Endothelial cell of umbilical vein (primary cell): ENCODE results near the gene EIF2AK3. TPM values are rescaled to one million over a fixed set of nuclear protein-coding genes. Genes with fewer than 3 reads are reported as not detected.

Source experiments
- BruUV-seq: library from RNA; stranded (reverse); fragments of 400-500 nt; replicated peaks from 2 replicates; lab custom pipeline; 2021; lab: Mats Ljungman, UMichigan
- CTCF ChIA-PET: fragments of 300-600, 350-600 bp; sonication (Branson Sonifier 250); formaldehyde crosslinking; loops from one replicate; lab custom pipeline; 2021; ENCODE audit warnings: antibody characterized with exemption, inconsistent platforms; lab: Charles Lee
- POLR2A ChIA-PET: fragments of 300-600, 350-600 bp; sonication (Branson Sonifier 250); formaldehyde crosslinking; loops from one replicate; lab custom pipeline; 2021; ENCODE audit warnings: antibody characterized with exemption, inconsistent platforms; lab: Charles Lee
- DNase-seq: peaks from one replicate; pipeline ENCODE4 v3.0.0-alpha.2; 2011; ENCODE audit warnings: low read depth, low spot score
- FAIRE-seq: peaks from 2 replicates; lab custom pipeline; 2011; peaks lifted over from hg19 to GRCh38; lab: Jason Lieb, UNC
- H2AFZ ChIP-seq: 2 replicates; pipeline ENCODE4 v1.6.0; 2012; ENCODE audit warnings: low read depth, low read length, control low read depth, inconsistent platforms
- H3K27ac ChIP-seq: 2 replicates; pipeline ENCODE4 v1.5.1; 2011; ENCODE audit warnings: low read depth, mild to moderate bottlenecking, control low read depth, low read length, moderate library complexity; ENCODE audit not compliant: insufficient read depth
- H3K27me3 ChIP-seq, 2 experiments: 2 replicates each; pipeline versions ENCODE4 v1.6.0 to v1.6.1; 2011; ENCODE audit warnings: low read length in 2 of 2, mixed read lengths in 1 of 2; ENCODE audit not compliant: control insufficient read depth in 2 of 2, insufficient read depth in 2 of 2
- H3K36me3 ChIP-seq, 2 experiments: 2 replicates in 1 of 2; 3 replicates in 1 of 2; pipeline ENCODE4 v1.5.1; 2011; ENCODE audit warnings: low read length in 2 of 2, mild to moderate bottlenecking in 1 of 2, moderate library complexity in 1 of 2; ENCODE audit not compliant: control insufficient read depth in 2 of 2, insufficient read depth in 2 of 2; ENCODE audit errors: extremely low read depth in 1 of 2
- H3K4me1 ChIP-seq: 3 replicates; pipeline ENCODE4 v1.5.1; 2011; ENCODE audit warnings: mild to moderate bottlenecking, low read length; ENCODE audit not compliant: control insufficient read depth, insufficient read depth; ENCODE audit errors: extremely low read depth
- H3K4me2 ChIP-seq: 2 replicates; pipeline ENCODE4 v1.6.1; 2011; ENCODE audit warnings: low read length, control low read depth, mixed read lengths; ENCODE audit not compliant: insufficient read depth
- H3K4me3 ChIP-seq, 3 experiments: fragments of 200-600 bp in 1 of 3; sonication (generic), shearing (Covaris generic) in 1 of 3; replicated peaks in 1 of 3; 2 replicates each; pipeline ENCODE4 v1.5.1; 2011 to 2016; ENCODE audit warnings: control low read depth in 3 of 3, low read length in 3 of 3, mild to moderate bottlenecking in 2 of 3, inconsistent platforms in 1 of 3, low read depth in 1 of 3, moderate library complexity in 1 of 3; ENCODE audit not compliant: insufficient read depth in 1 of 3
- H3K79me2 ChIP-seq: 2 replicates; pipeline ENCODE4 v1.6.0; 2012; ENCODE audit warnings: low read length, inconsistent platforms; ENCODE audit not compliant: control insufficient read depth, insufficient read depth
- H3K9ac ChIP-seq: replicated peaks from 2 replicates; pipeline ENCODE3; 2011; ENCODE audit warnings: low read length, control low read depth; ENCODE audit not compliant: insufficient read depth; ENCODE audit errors: extremely low read depth
- H3K9me1 ChIP-seq: replicated peaks from 3 replicates; pipeline ENCODE4 v1.6.0; 2011; ENCODE audit warnings: mild to moderate bottlenecking, low read length; ENCODE audit not compliant: control insufficient read depth, insufficient read depth; ENCODE audit errors: extremely low read depth
- H3K9me3 ChIP-seq: replicated peaks from 2 replicates; pipeline ENCODE4 v1.5.1; 2012; ENCODE audit warnings: low read length, inconsistent platforms; ENCODE audit not compliant: control insufficient read depth, insufficient read depth
- H4K20me1 ChIP-seq: replicated peaks from 2 replicates; pipeline ENCODE3; 2011; ENCODE audit warnings: mild to moderate bottlenecking, low read length; ENCODE audit not compliant: control insufficient read depth, insufficient read depth; ENCODE audit errors: extremely low read depth
- CTCF ChIP-seq, 2 donors: IDR thresholded peaks; 1 replicate in 1 of 2; 2 replicates in 1 of 2; pipeline ENCODE4 v1.5.1; 2011; ENCODE audit warnings: low read length in 2 of 2, mild to moderate bottlenecking in 2 of 2, moderate library complexity in 2 of 2, control low read depth in 1 of 2, inconsistent platforms in 1 of 2, low read depth in 1 of 2; ENCODE audit not compliant: insufficient read depth in 1 of 2; ENCODE audit errors: extremely low read depth in 1 of 2
- EZH2 ChIP-seq: IDR thresholded peaks from 2 replicates; pipeline ENCODE4 v1.6.1; 2012; ENCODE audit warnings: borderline replicate concordance, low read depth, mild to moderate bottlenecking, moderate library complexity, low read length, inconsistent platforms; ENCODE audit not compliant: severe bottlenecking
- FOS ChIP-seq: IDR thresholded peaks from 2 replicates; pipeline ENCODE4 v1.6.1; 2011; ENCODE audit warnings: mild to moderate bottlenecking, low read length, moderate library complexity, borderline replicate concordance; ENCODE audit not compliant: insufficient read depth
- GATA2 ChIP-seq: IDR thresholded peaks from 2 replicates; pipeline ENCODE4 v1.7.0; 2011; ENCODE audit warnings: low read depth, mild to moderate bottlenecking, moderate library complexity, mixed read lengths, low read length; ENCODE audit not compliant: insufficient read length, insufficient read depth
- JUN ChIP-seq: IDR thresholded peaks from 2 replicates; pipeline ENCODE4 v1.6.1; 2011; ENCODE audit warnings: borderline replicate concordance, low read depth; ENCODE audit not compliant: insufficient read length, insufficient read depth
- MAX ChIP-seq: IDR thresholded peaks from 2 replicates; pipeline ENCODE4 v1.6.1; 2011; ENCODE audit not compliant: insufficient read depth, insufficient read length
- MYC ChIP-seq: IDR thresholded peaks from one replicate; pipeline ENCODE4 v1.6.1; 2011; ENCODE audit warnings: mild to moderate bottlenecking, low read depth, low read length
- POLR2A ChIP-seq: IDR thresholded peaks from 2 replicates; pipeline ENCODE4 v1.6.1; 2012; ENCODE audit warnings: low read depth, mild to moderate bottlenecking, control low read depth, low read length
- POLR2AphosphoS5 ChIP-seq: IDR thresholded peaks from 2 replicates; pipeline ENCODE4 v1.6.1; 2012; ENCODE audit warnings: low read depth, mild to moderate bottlenecking, control low read depth, low read length, moderate library complexity; ENCODE audit not compliant: insufficient read depth
- dilution Hi-C: fragments of 300-500 bp; cut with MboI; formaldehyde crosslinking; loops from one replicate; pipeline ENCODE4 v1.15.0; 2019; ENCODE audit warnings: low sequenced_read_pairs; ENCODE audit not compliant: extremely low pct_ligation_motif_present
- intact Hi-C: fragments of 100-400 bp; cut with micrococcal nuclease; formaldehyde crosslinking; loops from one replicate; pipeline ENCODE4 v1.10.0; 2022
- polyA plus RNA-seq, 4 experiments: library from polyadenylated mRNA; depleted of rRNA in 3 of 4; stranded (reverse) in 3 of 4; unstranded in 1 of 4; fragments of >200 nt; gene quantifications; 2 replicates each; pipeline versions ENCODE4 v1.2.1 to v1.2.3, GENCODE V29; 2011 to 2012; ENCODE audit warnings: missing spikeins in 1 of 4
- total RNA-seq: library from RNA; stranded (reverse); gene quantifications from 2 replicates; pipeline ENCODE4 v1.2.3, GENCODE V29; 2021

EIF2AK3 gene
- total and polyA plus RNA-seq, 2 donors (not counting 3 experiments of a cell fraction or from before 2014, with no cell fraction given): 5.3 to 17.3 TPM

- Histone ChIP-seq H3K9me1 (no peaks in the 10 kb centered on the region), H3K4me3 (peak overlapping the region; percentile 54 to 82 (median 79)), H3K79me2 (peaks cover 32% of the 10 kb centered on the region), H3K27me3 (peaks cover 2 to 5% of the 10 kb centered on the region in 2 experiments), H3K4me1 (peaks cover 24% of the 10 kb centered on the region), H3K9me3 (no peaks in the 10 kb centered on the region), H3K9ac (peak overlapping the region; percentile 92), H4K20me1 (peaks cover 6% of the 10 kb centered on the region), H3K36me3 (no peaks in the 10 kb centered on the region), H3K4me2 (peak overlapping the region; percentile 75), H3K27ac (peak overlapping the region; percentile 82), H2AFZ (peak overlapping the region; percentile 80)
- BruUV-seq: TSS peak; percentile 63
- FAIRE-seq (peak; percentile 67), DNase-seq (peak; percentile 39)
- no peak for TF ChIP-seq EZH2
- TF ChIP-seq FOS: no peak
- no peak for TF ChIP-seq POLR2A
- dilution Hi-C loops (no loop called here), intact Hi-C loops (loop anchor here (1.0 to 5.0 kb wide), 5 partner anchors 26 to 65 kb away; partner anchors contain the start of gene RPIA)
- ChIA-PET CTCF (interaction anchor here (0.8 to 3.5 kb wide), 5 partner anchors 14 to 45 kb away, joined by 3 to 15 read pairs (median 6); no protein-coding TSS in a partner anchor), POLR2A (interaction anchor here (2.6 kb wide), 1 partner anchor 26 kb away, joined by 15 read pairs; no protein-coding TSS in a partner anchor)
These were observed 851 bp downstream of the EIF2AK3 start for GRCh38 chr2:88626171-88627054.

- Histone ChIP-seq H3K9me3 (no peaks in the 10 kb centered on the region), H3K27ac (no peak overlapping the region), H3K4me1 (peaks cover 24% of the 10 kb centered on the region), H3K27me3 (no peaks in the 10 kb centered on the region), H3K36me3 (no peaks in the 10 kb centered on the region), H3K79me2 (peaks cover 42% of the 10 kb centered on the region), H3K9ac (no peak overlapping the region), H3K4me2 (no peak overlapping the region), H4K20me1 (peaks cover 6% of the 10 kb centered on the region), H2AFZ (no peak overlapping the region), H3K4me3 (no peak overlapping the region), H3K9me1 (no peaks in the 10 kb centered on the region)
- CTCF ChIA-PET: no interaction called here
- POLR2A ChIA-PET: no interaction called here
- FAIRE-seq (no peak), DNase-seq (no peak)
- no TSS peak for BruUV-seq
- intact Hi-C loops (no loop called here), dilution Hi-C loops (no loop called here)
- TF ChIP-seq GATA2 (no peak), CTCF (IDR thresholded peaks at IDR 0.05; ENCODE audit: extremely low read depth in 1 of 2, insufficient read depth in 1 of 2, low read depth in 1 of 2, low read length in 2 of 2) (no peak), POLR2A (no peak), FOS (no peak), POLR2AphosphoS5 (no peak), EZH2 (no peak), JUN (no peak), MYC (no peak), MAX (no peak)
These were observed 2.8 kb downstream of the EIF2AK3 start for GRCh38 chr2:88624477-88624876.
